ENCODE results near the gene HDLBP.
"Not testable (repeated sequence)": the region's sequence is repeated elsewhere in the genome, so short reads cannot be mapped to it uniquely, and the experiment has no call there.

The HDLBP gene

DNA sequence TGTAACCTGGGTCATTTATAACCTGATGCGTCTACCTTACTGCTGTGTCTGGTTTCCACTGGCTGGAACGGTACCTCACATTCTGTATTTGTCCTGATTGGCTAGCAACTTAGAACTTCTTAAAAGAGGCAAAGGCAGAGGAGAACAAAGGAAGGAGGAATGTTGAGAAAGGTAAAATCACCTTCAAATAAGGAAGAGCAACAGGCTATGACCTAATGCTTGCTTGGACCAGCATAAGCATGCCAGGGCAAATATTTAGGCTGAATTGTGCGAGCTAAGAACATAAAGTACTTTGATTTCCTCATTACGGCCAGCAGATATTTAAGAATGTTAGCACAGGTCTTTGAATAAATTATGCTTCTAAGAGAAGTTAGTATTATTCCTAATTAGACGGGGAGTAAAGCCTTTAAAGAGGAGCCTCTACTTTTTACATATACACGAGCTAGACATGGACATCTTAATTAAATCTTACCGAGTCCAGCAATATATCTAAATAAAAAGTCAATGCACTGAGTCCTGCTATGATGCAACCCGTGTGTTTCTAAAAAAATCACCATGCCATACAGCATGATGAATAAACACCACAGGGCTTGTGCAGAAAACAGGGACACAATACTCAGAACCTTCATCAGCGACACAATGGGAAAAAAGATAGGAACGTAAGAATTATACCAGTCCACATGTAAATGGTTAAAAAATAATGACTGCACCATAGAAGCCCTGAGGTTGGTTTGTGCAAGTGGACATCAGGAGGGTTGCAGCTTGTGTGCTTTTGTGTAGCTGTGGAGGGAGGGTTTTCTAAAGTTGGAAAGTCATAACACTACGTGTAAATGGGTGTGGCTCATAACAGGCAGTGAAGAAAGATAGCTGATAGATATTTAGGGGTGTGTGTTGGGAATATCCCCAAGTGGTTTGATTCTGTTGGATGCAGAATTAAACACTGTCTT, 14.5 kb upstream of the HDLBP start:
- DNase-seq, result no peak

DNA sequence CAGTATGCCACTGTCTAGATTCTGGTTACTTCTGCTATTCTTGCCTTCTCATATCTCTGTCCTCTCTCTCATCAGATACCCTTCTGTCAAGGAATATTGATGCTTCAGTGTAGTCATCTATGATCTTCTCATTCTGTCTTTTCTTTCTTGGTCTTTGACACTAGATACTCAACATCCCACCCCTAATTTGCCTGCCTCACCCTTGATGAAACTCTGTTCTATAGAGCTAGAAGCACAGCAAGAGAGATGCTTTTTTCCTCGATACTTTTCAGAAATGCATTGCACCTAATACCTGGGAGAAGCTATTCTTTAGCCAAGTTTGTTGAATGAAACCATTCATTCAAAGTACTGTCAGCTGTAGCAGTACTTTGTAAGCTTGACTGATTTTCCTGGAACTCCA, 9.8 kb upstream of the HDLBP start:
- DNase-seq, result no peak

DNA sequence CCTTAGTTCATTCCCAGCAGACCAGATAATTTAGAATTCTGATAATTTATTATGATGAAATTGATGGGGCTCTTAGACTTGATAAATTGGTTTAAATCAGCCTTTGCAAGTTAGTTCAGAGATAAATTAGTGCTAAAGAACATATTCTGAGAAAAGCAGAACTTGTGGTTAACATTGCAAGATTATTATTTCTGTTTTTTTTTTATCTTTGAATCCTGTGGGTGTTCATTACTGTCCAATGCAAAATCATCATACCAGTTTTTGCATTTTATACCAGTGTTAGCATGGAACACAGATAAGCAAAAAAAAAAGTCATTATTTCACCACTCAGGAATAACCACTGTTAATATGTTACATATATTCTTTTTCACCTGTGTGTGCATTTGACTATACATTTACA, 9.3 kb upstream of the HDLBP start:
- DNase-seq, result no peak

DNA sequence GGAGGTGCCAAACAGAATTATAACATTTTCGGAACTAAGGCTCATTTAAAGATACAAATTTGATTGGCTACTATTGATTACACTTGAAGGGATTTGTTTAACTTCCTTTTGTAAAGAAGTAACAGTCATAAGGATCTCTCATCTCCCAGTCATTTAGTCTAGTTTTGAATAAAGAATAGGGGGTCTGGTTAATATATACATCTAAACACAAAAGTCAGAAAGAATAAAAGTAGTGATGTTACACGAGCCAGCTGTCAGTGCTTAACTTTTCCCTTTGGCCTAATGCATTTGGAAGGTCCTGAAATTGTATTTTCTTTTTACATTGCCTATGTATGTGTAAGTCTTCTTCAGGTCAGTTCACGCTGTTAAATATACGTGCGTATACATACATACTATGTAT, 8.3 kb upstream of the HDLBP start:
- DNase-seq, result no peak

DNA sequence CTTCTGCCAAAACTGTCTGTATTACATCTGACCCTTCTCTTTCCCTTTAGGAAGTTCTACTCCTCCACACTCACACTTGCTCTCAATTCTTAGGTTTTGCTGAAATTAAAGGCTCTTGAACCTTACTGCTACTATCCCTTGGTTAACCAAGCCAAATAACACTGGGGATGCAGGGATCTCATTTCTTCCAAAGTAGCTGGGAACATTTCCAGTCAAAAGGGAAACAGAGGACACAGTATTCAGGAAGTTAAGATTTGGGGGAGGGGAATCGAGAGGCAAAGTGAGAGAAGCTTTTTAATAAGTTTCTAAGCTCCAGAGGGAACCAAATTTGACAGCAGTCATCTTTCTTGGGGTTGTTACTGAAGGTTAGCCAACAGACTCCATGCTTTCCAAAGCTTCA, 6.4 kb upstream of the HDLBP start:
- no peak for DNase-seq

DNA sequence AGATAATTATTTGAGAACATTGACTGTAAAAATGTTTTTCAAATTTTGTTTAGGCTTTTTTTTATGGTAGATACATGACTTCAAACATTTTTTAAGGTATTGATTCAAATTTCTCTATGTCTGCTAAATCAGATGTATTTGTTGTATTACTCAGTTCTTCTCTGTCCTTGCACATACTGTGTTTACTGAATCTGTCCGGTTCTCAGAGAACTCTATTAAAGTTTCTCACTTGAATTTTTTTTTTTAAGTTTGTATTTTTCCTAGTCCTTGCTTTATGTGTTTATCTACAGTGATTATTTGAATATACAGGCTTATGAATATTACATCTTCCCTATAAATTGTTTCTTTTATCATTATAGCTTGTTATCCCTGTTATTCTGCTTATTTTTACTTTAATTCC, 5.6 kb upstream of the HDLBP start:
- no peak for DNase-seq

DNA sequence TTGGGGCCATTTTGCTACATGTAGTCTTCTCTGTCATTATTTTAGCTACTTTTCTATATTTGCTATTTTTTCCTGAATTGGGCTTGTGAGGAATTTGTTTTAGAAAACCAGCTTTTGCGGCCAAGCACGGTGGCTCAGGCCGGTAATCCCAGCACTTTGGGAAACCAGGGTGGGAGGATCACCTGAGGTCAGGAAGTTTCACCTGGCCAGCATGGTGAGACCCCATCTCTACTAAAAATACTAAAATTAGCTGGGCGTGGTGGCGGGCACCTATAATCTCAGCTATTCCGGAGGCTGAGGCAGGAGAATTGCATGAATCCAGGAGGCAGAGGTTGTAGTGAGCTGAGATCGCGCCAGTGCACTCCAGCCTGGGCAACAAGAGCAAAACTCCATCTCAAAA, 4.9 kb upstream of the HDLBP start:
- no peak for DNase-seq

DNA sequence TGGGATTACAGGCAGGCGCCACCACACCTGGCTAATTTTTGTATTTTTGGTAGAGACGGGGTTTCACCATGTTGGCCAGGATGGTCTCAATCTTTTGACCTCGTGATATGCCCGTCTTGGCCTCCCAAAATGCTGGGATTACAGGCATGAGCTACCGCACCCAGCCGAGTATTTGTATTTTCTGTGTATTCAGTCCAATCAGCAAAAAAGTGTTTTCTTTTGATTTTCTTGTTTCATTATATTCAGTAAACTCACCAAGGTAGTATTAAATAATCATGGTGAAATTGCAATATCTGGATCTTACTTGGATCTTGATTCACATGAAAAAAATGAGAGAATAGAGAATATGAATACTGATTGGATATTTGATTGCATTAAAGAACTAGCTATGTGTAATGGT, 3.4 kb upstream of the HDLBP start:
- DNase-seq, result not testable (repeated sequence)

DNA sequence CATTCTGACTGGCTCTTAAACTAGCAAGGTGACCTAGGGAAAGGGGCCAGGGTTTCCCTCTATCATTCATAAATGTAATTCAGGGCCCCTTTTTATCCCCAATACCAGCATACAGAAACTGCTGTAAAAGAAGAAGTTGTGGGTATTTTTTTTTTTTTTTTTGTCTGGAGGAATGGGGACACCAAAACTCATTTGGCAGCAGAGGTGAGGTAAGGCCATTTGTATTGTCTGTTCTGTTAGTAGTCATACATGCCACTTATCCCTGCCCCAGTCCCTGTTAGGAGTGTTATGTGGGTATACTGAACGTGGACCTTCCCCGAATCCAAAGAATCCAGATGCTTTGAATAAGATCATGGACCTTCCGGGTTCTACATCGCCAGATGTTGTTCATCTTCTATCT, 1.9 kb upstream of the HDLBP start:
- DNase-seq, result no peak

DNA sequence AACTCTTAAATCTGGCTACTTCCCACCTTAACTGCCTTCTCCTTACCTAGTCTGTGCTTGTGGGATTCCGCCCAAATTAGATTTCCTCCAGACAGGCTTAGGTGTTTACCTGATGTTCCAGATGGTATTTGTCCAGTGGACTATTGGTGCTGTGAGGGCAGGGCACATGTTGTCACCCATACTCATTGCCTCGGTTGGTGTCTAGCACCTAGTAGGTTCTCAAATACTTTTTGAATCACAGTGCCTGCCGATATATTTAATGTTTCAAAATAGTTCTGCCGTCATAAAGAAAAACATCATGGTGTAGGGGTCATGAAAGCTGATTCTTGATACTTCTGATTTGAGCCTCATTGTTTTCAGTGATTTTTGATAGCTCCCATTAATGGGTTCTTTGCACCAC, 1.4 kb upstream of the HDLBP start:
- DNase-seq, result no peak

DNA sequence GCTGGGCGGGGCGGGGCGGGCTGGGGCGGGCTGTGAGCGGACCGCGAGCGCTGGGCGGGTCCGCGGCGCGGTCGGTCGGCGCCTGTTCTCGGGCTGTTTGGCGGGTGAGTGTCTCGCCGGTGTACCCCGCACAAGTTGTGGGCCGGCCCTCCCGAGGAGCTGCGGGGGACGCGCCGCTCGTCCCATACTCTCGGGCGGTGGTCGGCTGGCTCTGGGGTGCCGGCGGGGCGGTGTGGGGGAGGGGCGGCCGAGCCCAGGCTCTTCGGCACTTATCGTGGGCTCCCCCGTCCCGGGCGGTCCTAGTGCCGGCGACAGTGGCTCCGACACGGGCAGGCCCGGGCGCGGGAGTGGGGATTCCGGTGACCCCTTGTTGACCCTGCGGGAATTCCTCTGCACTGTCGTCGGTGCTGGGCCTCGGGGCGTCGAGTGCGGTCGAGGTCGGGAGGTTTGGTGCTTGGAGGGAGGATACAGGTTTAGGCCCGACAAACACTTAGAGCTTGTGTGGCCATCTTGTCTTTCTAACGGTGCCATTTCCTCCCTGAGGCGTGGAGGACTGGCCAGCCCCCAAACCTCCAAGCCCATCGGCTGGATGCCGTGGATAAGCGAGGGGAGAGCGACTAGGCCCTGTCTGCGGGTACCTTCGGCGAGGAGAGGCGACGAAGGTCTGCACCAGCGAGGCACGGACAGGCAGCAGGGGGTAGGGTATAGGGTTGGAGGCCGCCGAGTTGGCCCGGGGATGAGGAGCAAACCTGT, 583 bp upstream of the HDLBP start, which contains the start of gene SEPTIN2:
Gene SEPTIN2, plus strand, starts transcription at position 47 of the 753 bp plus-strand sequence. CDS start 8,308 bp downstream, outside the sequence.
- DNase-seq, result peak; percentile 71

DNA sequence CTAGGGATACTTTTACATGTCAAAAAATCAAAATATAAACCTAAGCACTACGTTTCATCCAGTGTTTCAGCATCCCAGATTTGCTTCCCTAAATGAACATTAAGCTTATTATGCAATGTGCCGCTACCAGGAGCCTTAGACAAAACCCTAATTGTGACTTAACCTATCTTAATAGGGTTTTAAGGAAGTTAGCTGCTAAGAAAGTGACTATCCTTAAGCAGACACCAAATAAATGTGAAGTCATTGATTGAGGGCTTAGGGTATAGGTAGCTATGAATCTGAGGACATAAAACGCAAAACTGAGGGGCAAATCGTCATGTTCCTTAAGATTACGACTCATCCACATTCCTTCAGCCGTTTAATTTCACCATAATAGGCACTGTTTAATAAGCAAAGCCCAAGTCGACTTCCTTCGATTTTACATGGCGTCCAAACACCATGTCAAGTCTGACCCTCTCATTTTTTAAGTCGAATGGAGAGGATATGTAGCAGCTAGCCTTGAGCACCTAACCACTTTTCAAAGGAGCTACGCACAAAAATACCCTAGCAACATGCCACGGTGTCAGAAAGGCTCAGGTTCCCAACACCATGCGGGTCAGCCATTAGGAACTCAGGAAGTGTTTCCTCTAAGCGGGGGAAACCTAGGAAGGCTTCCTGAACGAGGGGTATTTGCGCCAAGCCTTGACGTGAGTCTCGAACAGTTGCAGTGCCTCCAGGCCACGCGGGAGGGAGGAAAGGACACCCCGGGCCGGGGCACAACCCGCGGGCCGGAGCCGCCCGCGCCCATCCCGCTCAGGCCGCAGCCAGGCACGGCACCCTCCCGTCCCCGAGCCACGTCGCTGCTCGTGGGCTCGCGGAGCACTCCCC, 1.0 kb downstream of the HDLBP start:
- peak; percentile 61 for DNase-seq

DNA sequence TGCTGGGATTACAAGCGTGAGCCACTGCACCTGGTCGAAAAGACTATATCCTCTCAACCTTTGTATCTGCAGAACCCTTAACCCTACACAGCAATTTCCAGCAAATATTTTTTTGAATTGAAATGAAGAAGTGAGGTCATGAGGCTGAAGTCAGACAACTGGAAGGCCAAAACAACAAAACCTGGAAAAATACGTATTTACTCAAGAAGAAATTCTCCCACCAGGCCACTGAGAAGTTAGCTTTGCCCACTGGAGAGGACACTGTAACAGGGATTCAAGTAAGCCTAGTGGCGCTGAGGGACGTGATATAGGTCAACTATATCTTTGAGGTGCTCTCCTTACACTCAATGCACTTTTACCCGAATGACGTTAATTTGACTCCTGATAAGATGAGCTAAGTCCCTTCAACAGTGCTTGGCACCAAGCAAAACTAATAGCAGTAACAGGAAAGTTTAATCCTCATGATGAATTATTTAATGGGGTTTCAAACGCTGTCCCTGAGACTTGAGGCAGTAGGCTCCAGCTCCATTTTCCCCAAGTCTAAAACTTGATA, 1.9 kb downstream of the HDLBP start:
- DNase-seq, result no peak

DNA sequence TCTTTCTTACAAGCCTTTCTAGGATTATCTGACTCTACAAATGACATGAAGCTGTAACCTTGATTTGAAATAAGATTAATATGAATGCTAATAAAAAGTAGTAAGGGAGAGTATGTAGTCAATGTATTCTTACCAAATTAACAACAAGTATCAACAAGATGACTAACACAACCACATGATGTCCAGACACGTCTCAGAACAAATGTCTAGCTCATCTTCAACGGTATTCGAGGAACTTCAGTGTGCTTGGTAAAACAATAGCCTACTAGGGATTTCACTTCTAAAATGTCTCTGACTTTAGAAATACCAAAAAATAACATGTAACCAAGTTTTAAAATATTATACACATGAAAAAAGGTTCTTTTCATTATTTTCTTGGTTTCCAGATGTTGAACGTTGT, 3.4 kb downstream of the HDLBP start:
- DNase-seq, result peak; percentile 46

DNA sequence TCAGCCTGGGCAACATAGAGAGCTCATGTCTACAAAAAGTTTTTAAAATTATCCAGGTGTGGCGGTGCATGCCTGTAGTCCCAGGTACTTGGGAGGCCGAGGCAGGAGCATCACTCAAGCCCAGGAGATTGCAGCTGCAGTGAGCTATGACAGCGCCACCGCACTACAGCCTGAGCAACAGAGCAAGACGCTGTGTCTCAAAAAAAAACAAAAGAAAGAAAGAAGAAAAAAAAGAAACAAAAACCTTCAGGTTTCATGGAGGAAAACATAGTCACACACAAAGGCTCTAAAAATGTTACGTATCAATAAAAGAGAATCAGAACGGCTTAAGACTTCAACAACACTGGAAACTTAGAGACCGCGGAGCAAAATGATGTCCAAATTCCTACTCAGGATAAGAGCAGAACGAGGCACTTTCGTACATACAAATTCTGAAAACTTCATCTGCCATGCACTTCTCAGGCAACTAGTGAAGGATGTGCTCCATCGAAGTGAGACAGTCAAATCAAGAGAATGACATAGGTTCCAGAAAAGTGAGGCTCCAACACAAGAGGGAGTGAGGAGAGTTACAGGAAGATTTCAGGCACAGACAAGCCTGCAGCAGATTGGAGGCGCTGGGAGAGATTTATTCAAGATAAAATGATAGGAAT, 4.4 kb downstream of the HDLBP start:
- no peak for DNase-seq

DNA sequence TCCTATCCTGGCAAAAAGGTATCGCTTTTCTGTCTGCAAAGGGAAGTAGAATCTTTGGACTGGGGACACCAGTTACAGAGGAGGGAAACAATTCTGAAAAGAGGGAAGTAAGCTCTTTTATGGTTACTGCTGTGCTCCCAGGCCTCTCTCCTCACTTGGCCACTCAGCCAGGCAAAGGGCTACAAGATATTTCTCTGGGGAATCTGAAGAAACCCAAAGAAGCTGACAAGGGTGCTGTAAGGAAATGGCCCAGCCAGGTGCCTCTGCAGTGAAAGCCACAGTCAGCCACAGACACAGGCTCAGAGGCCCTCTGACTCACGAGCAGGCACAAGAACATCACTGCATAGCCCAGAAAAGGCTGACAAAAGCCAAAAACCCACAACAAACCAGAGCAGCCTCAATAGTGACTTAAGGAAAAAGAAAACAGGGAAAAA, 5.8 kb downstream of the HDLBP start:
- DNase-seq, result peak; percentile 52

DNA sequence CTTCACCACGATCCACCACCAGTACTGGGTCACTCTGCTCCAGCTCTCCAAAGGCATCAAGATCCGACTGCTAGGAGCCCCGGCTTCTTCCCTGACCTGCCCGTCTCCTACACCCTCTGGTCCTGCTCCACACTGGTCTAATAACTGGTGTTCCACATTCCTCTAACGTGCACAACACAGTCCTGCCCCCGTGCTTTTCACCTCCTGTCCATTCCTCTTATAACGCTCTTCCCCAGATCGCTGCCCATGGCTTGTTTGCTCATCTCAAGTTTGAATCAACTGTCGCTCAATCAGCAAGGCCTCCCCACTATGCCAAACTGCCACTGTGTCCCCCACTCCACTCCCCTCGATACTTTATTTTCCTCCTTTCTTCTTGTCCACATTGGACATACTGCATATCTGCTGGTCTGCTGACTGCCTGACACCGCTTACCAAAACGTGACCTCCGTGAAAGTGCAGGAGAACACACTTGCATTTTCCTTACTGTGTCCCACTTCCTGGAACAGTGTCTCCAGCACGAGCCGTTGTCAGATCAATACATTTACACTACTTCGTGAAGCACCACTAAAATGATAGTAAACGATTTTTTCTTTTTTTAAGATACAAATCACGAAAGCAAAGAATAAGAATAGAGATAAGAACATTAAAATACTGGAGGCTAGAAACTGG, 6.5 kb downstream of the HDLBP start:
- no peak for DNase-seq

DNA sequence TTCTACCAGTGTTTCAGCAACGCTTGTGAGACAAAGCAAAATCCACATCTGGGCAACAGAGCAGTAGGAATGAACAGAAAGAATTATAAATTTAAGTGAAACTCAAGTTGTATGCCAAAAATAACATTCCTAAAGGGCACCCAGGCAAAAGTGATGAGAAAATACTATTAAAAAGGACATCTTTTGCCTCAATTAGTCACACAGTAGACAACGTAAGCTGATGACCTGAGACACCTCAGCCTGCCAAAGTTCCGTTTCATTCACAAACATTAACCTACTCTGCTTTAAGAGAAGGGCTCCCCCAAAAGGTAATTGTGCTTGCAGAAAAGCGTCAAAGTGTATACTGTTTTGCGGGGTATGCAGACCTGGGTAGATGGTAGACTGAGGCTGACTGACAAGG, 7.2 kb downstream of the HDLBP start:
- peak; percentile 18 for DNase-seq

DNA sequence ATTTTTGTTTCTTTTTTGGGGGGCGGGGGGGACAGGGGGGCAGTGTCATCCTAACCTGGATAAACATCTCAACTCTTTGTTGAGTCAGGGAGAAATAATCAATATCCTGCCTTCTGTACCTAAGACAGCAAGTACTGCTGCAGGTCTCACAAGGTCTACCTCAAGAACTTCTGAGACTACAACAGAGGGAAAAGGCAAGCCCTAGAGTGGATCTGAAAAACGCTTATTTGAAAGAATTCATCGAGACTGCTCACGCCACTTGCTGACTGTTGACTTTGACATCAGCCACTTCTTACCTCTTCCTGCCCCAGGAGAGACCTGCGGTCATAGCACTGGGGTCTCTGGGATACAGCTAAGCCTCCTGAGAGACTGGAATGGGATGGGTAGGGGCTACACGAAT, 8.4 kb downstream of the HDLBP start:
- no peak for DNase-seq

DNA sequence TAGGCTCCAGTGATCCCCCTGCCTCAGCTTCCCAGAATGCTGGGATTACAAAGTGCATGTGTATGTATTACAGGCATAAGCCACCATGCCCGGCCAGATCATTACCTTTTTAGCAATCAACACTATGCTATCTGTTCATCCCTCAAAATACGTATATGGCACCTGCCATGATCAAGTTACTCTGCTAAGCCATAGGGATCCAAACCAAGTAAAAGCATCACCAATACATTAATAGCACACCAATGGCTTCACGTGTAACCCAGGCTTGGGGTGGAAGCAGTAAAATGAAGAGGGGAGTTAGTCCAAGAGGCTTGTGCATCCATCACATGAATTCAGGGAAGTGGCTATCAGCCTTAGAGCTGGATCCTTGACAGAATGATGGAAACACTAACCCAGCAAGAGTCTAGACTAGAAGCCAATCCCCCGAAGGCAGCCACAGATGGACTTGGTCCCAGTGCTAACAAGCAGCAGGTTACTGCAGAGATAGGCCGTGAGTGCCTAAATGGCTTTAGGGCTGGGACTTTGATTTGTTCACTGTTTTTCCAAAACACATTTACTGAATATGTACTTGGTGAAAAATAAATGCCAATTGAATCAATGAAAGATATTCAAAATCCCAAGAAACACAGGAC, 11.3 kb downstream of the HDLBP start:
- no peak for DNase-seq

Measured in fibroblast of skin of right biceps (primary cell).